ENCODE results near the gene ARMC7.
A peak's percentile ranks its signal among the peaks of the same experiment; 100 is the strongest.

DNA sequence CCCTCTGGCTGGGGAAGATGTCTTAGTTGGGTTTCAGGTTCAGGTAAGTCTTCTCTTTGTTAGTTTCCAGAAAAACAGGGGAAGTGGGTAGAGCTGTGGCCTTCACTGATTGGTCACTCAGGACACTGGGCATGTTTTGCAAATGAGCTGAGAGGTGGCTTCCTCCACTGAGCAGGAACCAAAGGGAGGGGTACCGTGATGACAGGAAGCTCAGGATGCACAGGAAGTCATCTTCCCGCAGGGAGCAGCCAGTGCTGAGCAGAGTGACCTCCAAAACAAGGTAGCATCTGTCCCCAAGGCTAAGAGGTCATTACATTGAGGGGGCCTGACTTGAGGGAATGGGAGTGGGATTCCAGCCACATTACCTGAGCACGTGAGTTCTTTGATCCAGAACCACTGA, 16.2 kb downstream of the ARMC7 start:
- TF ChIP-seq, protein P1, sequence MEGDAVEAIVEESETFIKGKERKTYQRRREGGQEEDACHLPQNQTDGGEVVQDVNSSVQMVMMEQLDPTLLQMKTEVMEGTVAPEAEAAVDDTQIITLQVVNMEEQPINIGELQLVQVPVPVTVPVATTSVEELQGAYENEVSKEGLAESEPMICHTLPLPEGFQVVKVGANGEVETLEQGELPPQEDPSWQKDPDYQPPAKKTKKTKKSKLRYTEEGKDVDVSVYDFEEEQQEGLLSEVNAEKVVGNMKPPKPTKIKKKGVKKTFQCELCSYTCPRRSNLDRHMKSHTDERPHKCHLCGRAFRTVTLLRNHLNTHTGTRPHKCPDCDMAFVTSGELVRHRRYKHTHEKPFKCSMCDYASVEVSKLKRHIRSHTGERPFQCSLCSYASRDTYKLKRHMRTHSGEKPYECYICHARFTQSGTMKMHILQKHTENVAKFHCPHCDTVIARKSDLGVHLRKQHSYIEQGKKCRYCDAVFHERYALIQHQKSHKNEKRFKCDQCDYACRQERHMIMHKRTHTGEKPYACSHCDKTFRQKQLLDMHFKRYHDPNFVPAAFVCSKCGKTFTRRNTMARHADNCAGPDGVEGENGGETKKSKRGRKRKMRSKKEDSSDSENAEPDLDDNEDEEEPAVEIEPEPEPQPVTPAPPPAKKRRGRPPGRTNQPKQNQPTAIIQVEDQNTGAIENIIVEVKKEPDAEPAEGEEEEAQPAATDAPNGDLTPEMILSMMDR (IDR thresholded peaks at IDR 0.05 in 8 of 11, conservative IDR thresholded peaks at IDR 0.05 in 3 of 11), result no peak
- peak in 1 of 3 donors; percentile 39 for TF ChIP-seq POLR2AphosphoS5 (IDR thresholded peaks at IDR 0.05)
- no peak for TF ChIP-seq POLR2A (IDR thresholded peaks at IDR 0.05)

Data from spleen (tissue), 7 donors.